CD4-positive, CD25-positive, alpha-beta regulatory T cell (primary cell): ENCODE data around the gene PLB1. TPM values are rescaled to one million over a fixed set of nuclear protein-coding genes. Genes with fewer than 3 reads are reported as not detected.

Source experiments
- ATAC-seq, 2 donors: fragments of 150-1000 bp; cut with Tn5 transposase; one replicate each; pipeline ENCODE4 v1.10.0; 2021; ENCODE audit warnings: low read depth in 2 of 2, moderate number of reproducible peaks in 2 of 2, moderate library complexity in 1 of 2
- DNase-seq, 3 donors: peaks; one replicate each; pipeline versions ENCODE4 v3.0.0 to v3.0.0-alpha.2; 2012 to 2022; ENCODE audit warnings: mixed read lengths in 1 of 3
- H3K27ac ChIP-seq: one replicate; pipeline ENCODE4 v1.7.0; 2013; ENCODE audit warnings: mild to moderate bottlenecking, low read length; ENCODE audit not compliant: insufficient read depth, poor library complexity, severe bottlenecking
- H3K27me3 ChIP-seq: one replicate; pipeline ENCODE4 v1.7.0; 2013; ENCODE audit warnings: low read length; ENCODE audit not compliant: control insufficient read depth, insufficient read depth
- H3K36me3 ChIP-seq: one replicate; pipeline ENCODE4 v1.7.0; 2013; ENCODE audit warnings: mild to moderate bottlenecking, low read length, moderate library complexity; ENCODE audit not compliant: control insufficient read depth, insufficient read depth
- H3K4me1 ChIP-seq: 2 replicates; pipeline ENCODE4 v1.7.0; 2013; ENCODE audit warnings: mild to moderate bottlenecking, low read length; ENCODE audit not compliant: insufficient read depth, control insufficient read depth, poor library complexity, severe bottlenecking
- H3K4me3 ChIP-seq: one replicate; pipeline ENCODE4 v1.7.0; 2013; ENCODE audit warnings: low read depth, mild to moderate bottlenecking, low read length, moderate library complexity
- H3K9me3 ChIP-seq, 2 experiments: 1 replicate in 1 of 2; 2 replicates in 1 of 2; pipeline ENCODE4 v1.7.0; 2013; ENCODE audit warnings: low read length in 2 of 2, mild to moderate bottlenecking in 1 of 2, moderate library complexity in 1 of 2; ENCODE audit not compliant: control insufficient read depth in 2 of 2
- H3K27ac Mint-ChIP-seq, 3 donors: one replicate each; pipeline ENCODE4 v1.8.0; 2020 to 2022; ENCODE audit warnings: mild to moderate bottlenecking in 3 of 3, mixed read lengths in 3 of 3, moderate library complexity in 2 of 3
- H3K27me3 Mint-ChIP-seq: one replicate; pipeline ENCODE4 v1.8.0; 2022; ENCODE audit warnings: mild to moderate bottlenecking, mixed read lengths
- H3K36me3 Mint-ChIP-seq: one replicate; pipeline ENCODE4 v1.8.0; 2020; ENCODE audit warnings: mixed read lengths
- H3K4me1 Mint-ChIP-seq, 4 donors: one replicate each; pipeline ENCODE4 v1.8.0; 2020 to 2022; ENCODE audit warnings: mixed read lengths in 4 of 4, mild to moderate bottlenecking in 1 of 4
- H3K4me3 Mint-ChIP-seq, 4 donors: one replicate each; pipeline ENCODE4 v1.8.0; 2020 to 2022; ENCODE audit warnings: mild to moderate bottlenecking in 4 of 4, mixed read lengths in 4 of 4, moderate library complexity in 3 of 4
- H3K9me3 Mint-ChIP-seq, 7 donors: one replicate each; pipeline ENCODE4 v1.8.0; 2020 to 2022; ENCODE audit warnings: mixed read lengths in 7 of 7, mild to moderate bottlenecking in 3 of 7, moderate library complexity in 2 of 7
- polyA plus RNA-seq, 4 donors: library from polyadenylated mRNA; unstranded; fragments of 300-500 nt; fragmentation: Illumina TruSeq; gene quantifications; one replicate each; pipeline ENCODE4 v1.2.3, GENCODE V29; 2021
- total RNA-seq: library from RNA; stranded (reverse); gene quantifications from one replicate; pipeline ENCODE4 v1.2.3, GENCODE V29; 2022

Gene PLB1
- total and polyA plus RNA-seq, 5 donors from 2014 or later = 0.08 to 2.5 (median 0.97) TPM

DNA sequence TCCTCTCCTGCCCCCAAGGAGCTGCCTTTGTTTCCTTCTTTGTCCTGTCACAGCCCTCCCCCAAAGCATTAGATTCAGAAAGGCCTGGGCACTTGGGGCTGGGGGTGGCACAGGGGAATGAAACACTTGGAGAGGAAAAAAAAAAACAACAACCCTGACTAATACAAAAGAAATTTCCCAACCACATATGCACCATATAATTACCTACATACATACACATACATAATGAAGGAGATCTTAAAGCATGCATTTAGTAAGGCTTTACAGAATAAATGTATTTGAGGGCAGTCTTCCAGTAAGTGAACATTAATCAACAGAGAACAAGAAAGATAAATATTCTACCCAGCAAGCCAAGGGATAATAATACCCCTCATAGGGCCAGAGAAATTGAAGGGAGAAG lies 185.7 kb downstream of the PLB1 start:
- no peak overlapping the region for H3K4me3 ChIP-seq
- H3K27me3 ChIP-seq = no peaks in the 10 kb centered on the region
- peaks cover 7 to 35% (median 24%) of the 10 kb centered on the region in 4 donors for H3K4me1 Mint-ChIP-seq
- H3K9me3 ChIP-seq = no peaks in the 10 kb centered on the region
- no peaks in the 10 kb centered on the region for H3K27me3 Mint-ChIP-seq
- H3K4me1 ChIP-seq = peaks cover 21% of the 10 kb centered on the region
- peak overlapping the region in 1 of 4 donors; percentile 24 for H3K4me3 Mint-ChIP-seq
- DNase-seq = no peak
- peaks cover 0 to under 1% (median 0%) of the 10 kb centered on the region in 7 donors for H3K9me3 Mint-ChIP-seq
- H3K27ac Mint-ChIP-seq = peak overlapping the region; percentile 78 to 94 (median 94)
- no peaks in the 10 kb centered on the region for H3K36me3 Mint-ChIP-seq
- peak overlapping the region; percentile 64 for H3K27ac ChIP-seq
- peak; percentile 2 to 17 for ATAC-seq
- H3K36me3 ChIP-seq = no peaks in the 10 kb centered on the region

DNA sequence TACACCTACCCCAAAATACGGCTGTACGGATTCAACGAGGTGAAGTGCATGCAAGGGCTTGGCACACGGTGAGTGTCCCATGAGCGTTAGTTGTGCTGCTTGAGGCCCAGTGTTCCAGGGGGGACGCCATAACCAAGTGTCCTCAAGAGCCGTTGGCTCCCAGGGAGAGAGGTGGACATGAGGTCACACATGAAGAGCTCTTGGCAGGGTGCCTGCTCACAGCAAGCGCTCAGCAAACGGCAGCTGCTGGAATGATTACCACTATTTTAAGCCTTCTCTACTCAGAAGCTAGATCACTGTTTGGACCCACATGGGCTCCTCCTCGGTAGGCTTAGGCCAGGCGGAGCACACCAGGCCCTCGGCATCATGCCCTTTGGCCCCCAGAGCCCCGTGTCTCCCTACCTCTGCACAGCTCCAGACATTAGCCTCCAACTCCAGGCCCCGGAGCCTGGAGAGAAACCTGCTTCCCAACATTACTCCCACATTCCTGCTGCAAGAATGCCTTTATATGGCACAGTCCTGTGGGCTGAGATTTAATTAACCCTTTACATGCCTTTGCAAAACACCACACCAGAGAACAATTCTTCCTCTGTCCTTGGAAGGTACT lies 187.3 kb downstream of the PLB1 start:
- no peak for DNase-seq
- no peak overlapping the region for H3K27ac ChIP-seq

DNA sequence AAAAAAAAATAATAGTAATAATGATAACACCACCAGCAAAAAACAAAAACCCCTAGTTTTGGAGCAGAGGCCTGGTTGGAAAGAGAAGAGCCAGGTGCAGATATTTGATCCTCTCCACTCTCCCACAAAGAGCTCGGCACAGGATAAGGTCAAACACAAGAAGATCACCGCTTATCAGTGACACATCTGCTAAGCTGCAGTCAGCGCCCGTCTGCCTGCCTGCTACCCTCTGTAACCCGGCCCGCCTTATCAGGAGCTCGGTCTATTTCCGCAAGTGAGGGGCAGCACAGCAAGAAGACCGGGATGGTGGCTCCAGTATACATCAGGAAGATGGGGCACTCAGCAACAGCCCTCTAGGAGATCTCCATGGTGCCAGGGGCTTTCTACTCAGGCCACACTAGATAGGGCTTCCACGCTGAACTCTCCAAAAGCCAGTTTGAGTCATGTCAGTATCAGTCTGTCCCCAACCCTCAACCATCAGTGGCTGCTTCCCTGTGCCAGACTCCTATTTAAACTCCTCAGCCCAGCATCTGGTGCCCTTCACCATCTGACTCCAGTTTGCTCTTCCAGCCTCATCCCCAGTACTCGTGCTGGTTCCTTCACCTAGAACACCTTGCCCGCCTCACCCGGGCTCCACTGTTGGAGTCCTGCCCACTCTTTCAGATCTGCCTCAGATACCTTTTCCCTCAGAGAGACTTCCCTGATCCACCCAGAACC lies 188.4 kb downstream of the PLB1 start:
- Mint-ChIP-seq H3K36me3 (peaks cover 1% of the 10 kb centered on the region), H3K27ac (peak overlapping the region in 2 of 3 donors; percentile 34 to 66), H3K27me3 (peaks cover 7% of the 10 kb centered on the region), H3K4me3 (no peak overlapping the region), H3K4me1 (peaks cover 7 to 31% (median 23%) of the 10 kb centered on the region in 4 donors), H3K9me3 (peaks cover 0 to 3% (median 0%) of the 10 kb centered on the region in 7 donors)
- DNase-seq (no peak), ATAC-seq (no peak)
- Histone ChIP-seq H3K4me1 (peaks cover 21% of the 10 kb centered on the region), H3K27ac (no peak overlapping the region), H3K36me3 (no peaks in the 10 kb centered on the region), H3K4me3 (no peak overlapping the region), H3K27me3 (no peaks in the 10 kb centered on the region), H3K9me3 (no peaks in the 10 kb centered on the region)

More for the DNA sequence above, 187.3 kb downstream of the PLB1 start:
- peaks cover 21% of the 10 kb centered on the region for H3K4me1 ChIP-seq
- peaks cover 0 to 3% (median 0%) of the 10 kb centered on the region in 7 donors for H3K9me3 Mint-ChIP-seq
- peak overlapping the region in 1 of 3 donors; percentile 77 for H3K27ac Mint-ChIP-seq
- H3K4me1 Mint-ChIP-seq = peaks cover 7 to 35% (median 24%) of the 10 kb centered on the region in 4 donors
- H3K4me3 Mint-ChIP-seq = no peak overlapping the region
- H3K27me3 ChIP-seq = no peaks in the 10 kb centered on the region
- H3K4me3 ChIP-seq = no peak overlapping the region
- ATAC-seq = no peak
- H3K36me3 ChIP-seq = no peaks in the 10 kb centered on the region
- H3K27me3 Mint-ChIP-seq = no peaks in the 10 kb centered on the region
- no peaks in the 10 kb centered on the region for H3K36me3 Mint-ChIP-seq
- H3K9me3 ChIP-seq = no peaks in the 10 kb centered on the region

DNA sequence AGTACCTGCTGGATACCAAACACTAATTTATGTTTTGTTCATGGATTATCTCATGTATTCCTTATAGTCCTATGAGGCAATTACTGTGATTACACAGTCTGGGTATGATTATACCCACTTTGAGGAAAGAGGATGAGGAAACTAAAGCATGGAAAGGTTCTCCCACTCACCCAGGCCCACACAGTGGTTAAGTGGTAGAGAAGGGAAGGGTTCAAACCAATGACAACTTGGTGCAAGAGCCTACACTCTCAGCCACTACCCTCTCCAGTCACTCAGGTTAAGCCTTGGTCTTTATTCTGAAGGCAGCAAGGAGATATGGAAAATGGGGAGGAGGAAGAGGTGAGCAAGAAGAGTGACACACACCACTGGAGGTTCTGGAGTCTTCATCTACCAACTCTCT lies 191.3 kb downstream of the PLB1 start:
- Histone ChIP-seq H3K36me3 (no peaks in the 10 kb centered on the region), H3K27ac (no peak overlapping the region), H3K4me1 (peaks cover 2% of the 10 kb centered on the region), H3K27me3 (no peaks in the 10 kb centered on the region), H3K9me3 (no peaks in the 10 kb centered on the region), H3K4me3 (no peak overlapping the region)
- Mint-ChIP-seq H3K27me3 (peaks cover 8% of the 10 kb centered on the region), H3K36me3 (peaks cover 3% of the 10 kb centered on the region), H3K4me3 (no peak overlapping the region), H3K9me3 (peaks cover 0 to 3% (median 0%) of the 10 kb centered on the region in 7 donors), H3K27ac (no peak overlapping the region), H3K4me1 (peaks cover 0 to 7% (median 2%) of the 10 kb centered on the region in 4 donors)
- DNase-seq = no peak
- ATAC-seq = no peak

DNA sequence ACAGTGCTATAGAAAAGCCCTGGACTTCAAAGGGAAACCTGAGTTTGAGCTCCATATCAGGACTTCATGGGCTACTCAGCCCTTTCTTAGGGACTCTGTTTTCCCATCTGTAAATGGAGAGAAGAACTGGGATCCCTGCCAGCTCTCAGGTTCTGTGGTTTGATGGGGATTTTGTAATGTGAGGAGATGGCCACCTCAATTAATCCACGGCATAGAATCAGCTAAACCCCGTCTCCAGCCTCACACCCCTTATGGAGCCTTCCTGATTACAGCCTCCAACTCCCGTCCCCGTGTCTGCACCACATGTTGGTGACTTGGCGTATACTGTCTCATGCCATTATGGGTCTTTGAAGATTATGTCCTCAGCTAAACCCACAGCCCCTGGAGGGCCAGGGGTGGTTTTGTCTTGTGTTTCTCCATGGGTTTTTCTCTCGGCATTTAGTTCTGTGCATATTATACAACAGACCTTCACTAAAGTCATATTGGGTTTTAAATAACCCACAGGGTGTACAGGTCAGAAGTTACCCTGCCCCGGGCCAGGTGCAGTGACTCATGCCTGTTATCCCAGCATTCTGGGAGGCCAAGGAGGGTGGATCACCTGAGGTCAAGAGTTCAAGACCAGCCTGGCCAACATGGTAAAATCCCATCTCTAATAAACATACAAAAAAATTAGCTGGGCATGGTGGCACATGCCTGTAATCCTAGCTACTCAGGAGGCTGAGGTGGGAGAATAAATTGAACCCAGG lies 192.0 kb downstream of the PLB1 start:
- no peaks in the 10 kb centered on the region for H3K4me1 ChIP-seq
- H3K27ac ChIP-seq = no peak overlapping the region
- H3K36me3 Mint-ChIP-seq = peaks cover 3% of the 10 kb centered on the region
- H3K36me3 ChIP-seq = no peaks in the 10 kb centered on the region
- no peaks in the 10 kb centered on the region for H3K9me3 ChIP-seq
- H3K9me3 Mint-ChIP-seq = peaks cover 0 to 3% (median 0%) of the 10 kb centered on the region in 7 donors
- no peak overlapping the region for H3K27ac Mint-ChIP-seq
- peaks cover 0 to 7% (median 2%) of the 10 kb centered on the region in 4 donors for H3K4me1 Mint-ChIP-seq
- no peaks in the 10 kb centered on the region for H3K27me3 ChIP-seq
- H3K4me3 Mint-ChIP-seq = no peak overlapping the region
- no peak overlapping the region for H3K4me3 ChIP-seq
- ATAC-seq (no peak), DNase-seq (no peak)
- peaks cover 8% of the 10 kb centered on the region for H3K27me3 Mint-ChIP-seq

DNA sequence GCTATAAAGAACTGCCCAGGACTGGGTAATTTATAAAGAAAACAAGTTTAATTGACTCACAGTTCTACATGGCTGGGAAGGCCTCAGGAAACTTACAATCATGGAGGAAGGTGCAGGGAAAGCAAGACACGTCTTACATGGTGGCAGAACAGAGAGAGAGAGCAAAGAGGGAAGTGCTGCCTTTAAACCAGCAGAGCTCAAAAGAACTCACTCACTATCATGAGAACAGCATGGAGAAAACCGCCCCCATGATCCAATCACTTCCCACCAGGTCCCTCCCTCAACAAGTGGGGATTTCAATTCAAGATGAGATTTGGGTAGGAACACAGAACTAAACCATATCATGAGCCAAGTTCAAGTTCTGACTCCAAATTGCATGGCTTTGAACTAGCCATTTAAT lies 193.0 kb downstream of the PLB1 start:
- Histone ChIP-seq H3K36me3 (no peaks in the 10 kb centered on the region), H3K27ac (no peak overlapping the region), H3K9me3 (no peaks in the 10 kb centered on the region), H3K4me3 (no peak overlapping the region), H3K27me3 (no peaks in the 10 kb centered on the region), H3K4me1 (no peaks in the 10 kb centered on the region)
- DNase-seq (no peak), ATAC-seq (no peak)
- Mint-ChIP-seq H3K4me3 (no peak overlapping the region), H3K27ac (no peak overlapping the region), H3K36me3 (peaks cover 3% of the 10 kb centered on the region), H3K9me3 (peaks cover 0 to 3% (median 0%) of the 10 kb centered on the region in 7 donors), H3K27me3 (peaks cover 8% of the 10 kb centered on the region), H3K4me1 (peaks cover 0 to 7% (median 2%) of the 10 kb centered on the region in 4 donors)

DNA sequence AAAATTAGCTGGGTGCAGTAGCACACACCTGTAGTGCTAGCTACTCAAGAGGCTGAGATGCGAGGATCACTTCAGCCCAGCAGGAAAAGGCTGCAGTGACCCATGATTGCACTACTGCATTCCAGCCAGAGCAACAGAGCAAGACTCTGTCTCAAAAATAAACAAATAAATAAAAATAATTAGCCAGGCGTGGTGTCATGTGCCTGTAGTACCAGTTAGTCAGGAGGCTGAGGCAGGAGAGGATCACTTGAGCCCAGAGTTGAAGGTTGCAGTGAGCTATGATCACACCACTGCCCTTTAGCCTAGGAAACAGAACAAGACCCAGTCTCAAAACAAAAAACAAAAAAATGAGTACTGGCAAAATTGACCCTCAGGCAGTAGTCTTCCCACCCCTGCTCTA lies 193.9 kb downstream of the PLB1 start:
- Histone ChIP-seq H3K4me1 (no peaks in the 10 kb centered on the region), H3K4me3 (no peak overlapping the region), H3K36me3 (no peaks in the 10 kb centered on the region), H3K27ac (no peak overlapping the region), H3K9me3 (no peaks in the 10 kb centered on the region), H3K27me3 (no peaks in the 10 kb centered on the region)
- no peak for ATAC-seq
- H3K27me3 Mint-ChIP-seq = peaks cover 8% of the 10 kb centered on the region
- H3K36me3 Mint-ChIP-seq = peaks cover 3% of the 10 kb centered on the region
- peaks cover 0 to 4% (median 1%) of the 10 kb centered on the region in 4 donors for H3K4me1 Mint-ChIP-seq
- H3K4me3 Mint-ChIP-seq = no peak overlapping the region
- peaks cover 0 to 3% (median 0%) of the 10 kb centered on the region in 7 donors for H3K9me3 Mint-ChIP-seq
- no peak overlapping the region for H3K27ac Mint-ChIP-seq
- no peak for DNase-seq
